Measurements from ENCODE around the gene DND1. TPM values are rescaled to one million over a fixed set of nuclear protein-coding genes. Genes with fewer than 3 reads are reported as not detected.
"Not testable (repeated sequence)": the region's sequence is repeated elsewhere in the genome, so short reads cannot be mapped to it uniquely, and the experiment has no call there.

Gene DND1
- total RNA-seq, 1 donor from 2014 or later, result 5.4 TPM

GRCh38 chr5:140647042-140647419 is 26.3 kb downstream of the DND1 start:
- H3K27me3 Mint-ChIP-seq (ENCODE audit: unreplicated experiment), result peaks cover 5% of the 10 kb centered on the region
- peaks cover 7% of the 10 kb centered on the region for H3K36me3 Mint-ChIP-seq (ENCODE audit: unreplicated experiment)
- TF ChIP-seq CTCF (IDR thresholded peaks at IDR 0.05; ENCODE audit: partially characterized antibody, unreplicated experiment), result no peak
- no peak for DNase-seq
- H3K27ac Mint-ChIP-seq (ENCODE audit: unreplicated experiment), result no peak overlapping the region
- H3K9me3 Mint-ChIP-seq (ENCODE audit: unreplicated experiment), result peaks cover 7% of the 10 kb centered on the region
- H3K4me1 Mint-ChIP-seq (ENCODE audit: low read depth, unreplicated experiment), result peaks cover 5% of the 10 kb centered on the region
- peak overlapping the region; percentile 100 for H3K4me3 Mint-ChIP-seq (ENCODE audit: unreplicated experiment)

GRCh38 chr5:140642718-140643117 is 30.7 kb downstream of the DND1 start:
- H3K36me3 Mint-ChIP-seq (ENCODE audit: unreplicated experiment), result peaks cover 2% of the 10 kb centered on the region
- H3K4me1 Mint-ChIP-seq (ENCODE audit: low read depth, unreplicated experiment), result peaks cover 10% of the 10 kb centered on the region
- H3K9me3 Mint-ChIP-seq (ENCODE audit: unreplicated experiment), result peaks cover 11% of the 10 kb centered on the region
- no peak for TF ChIP-seq CTCF (IDR thresholded peaks at IDR 0.05; ENCODE audit: partially characterized antibody, unreplicated experiment)
- no peak overlapping the region for H3K27ac Mint-ChIP-seq (ENCODE audit: unreplicated experiment)
- H3K27me3 Mint-ChIP-seq (ENCODE audit: unreplicated experiment), result peaks cover 14% of the 10 kb centered on the region
- no peak overlapping the region for H3K4me3 Mint-ChIP-seq (ENCODE audit: unreplicated experiment)
- no peak for DNase-seq

- DNase-seq, result no peak
- H3K27ac Mint-ChIP-seq (ENCODE audit: unreplicated experiment), result no peak overlapping the region
- H3K4me1 Mint-ChIP-seq (ENCODE audit: low read depth, unreplicated experiment), result peaks cover 10% of the 10 kb centered on the region
- H3K27me3 Mint-ChIP-seq (ENCODE audit: unreplicated experiment), result peaks cover 14% of the 10 kb centered on the region
- TF ChIP-seq CTCF (IDR thresholded peaks at IDR 0.05; ENCODE audit: partially characterized antibody, unreplicated experiment), result no peak
- H3K4me3 Mint-ChIP-seq (ENCODE audit: unreplicated experiment), result no peak overlapping the region
- peaks cover 7% of the 10 kb centered on the region for H3K9me3 Mint-ChIP-seq (ENCODE audit: unreplicated experiment)
- H3K36me3 Mint-ChIP-seq (ENCODE audit: unreplicated experiment), result no peaks in the 10 kb centered on the region
Measured at GRCh38 chr5:140641716-140642115, 31.7 kb downstream of the DND1 start.

GRCh38 chr5:140639148-140639981 is 34.0 kb downstream of the DND1 start, which contains the start of gene TMCO6:
TMCO6 (plus strand) TSS chr5:140639451; CDS start chr5:140639528, 77 bp downstream.
- Mint-ChIP-seq H3K4me3 (ENCODE audit: unreplicated experiment) (peak within 1 kb of the TSS; percentile 93), H3K27ac (ENCODE audit: unreplicated experiment) (peak within 1 kb of the TSS; percentile 95), H3K36me3 (ENCODE audit: unreplicated experiment) (no peaks in the 10 kb centered on the region), H3K4me1 (ENCODE audit: low read depth, unreplicated experiment) (peaks cover 7% of the 10 kb centered on the region), H3K27me3 (ENCODE audit: unreplicated experiment) (peaks cover 17% of the 10 kb centered on the region), H3K9me3 (ENCODE audit: unreplicated experiment) (peaks cover 7% of the 10 kb centered on the region)
- DNase-seq, result peak; percentile 99
- peak; percentile 33 for TF ChIP-seq CTCF (IDR thresholded peaks at IDR 0.05; ENCODE audit: partially characterized antibody, unreplicated experiment)

GRCh38 chr5:140638898-140639147 is 34.6 kb downstream of the DND1 start:
- H3K36me3 Mint-ChIP-seq (ENCODE audit: unreplicated experiment); DNase-seq; H3K9me3 Mint-ChIP-seq (ENCODE audit: unreplicated experiment); H3K4me1 Mint-ChIP-seq (ENCODE audit: low read depth, unreplicated experiment): not testable (repeated sequence)
- peak overlapping the region; percentile 78 for H3K4me3 Mint-ChIP-seq (ENCODE audit: unreplicated experiment)
- peak overlapping the region; percentile 6 for H3K27ac Mint-ChIP-seq (ENCODE audit: unreplicated experiment)
- peaks cover 18% of the 10 kb centered on the region for H3K27me3 Mint-ChIP-seq (ENCODE audit: unreplicated experiment)
